GM06990 (cell line): Measurements from ENCODE around the gene CHI3L2.

ENCODE experiments used
- DNase-seq: peaks from one replicate; pipeline ENCODE4 v3.0.0-alpha.2; 2011; ENCODE audit not compliant: insufficient read length; ENCODE audit errors: extremely low read depth
- H3K27me3 ChIP-seq: replicated peaks from 2 replicates; pipeline ENCODE4 v1.6.0; 2011; ENCODE audit warnings: low read length; ENCODE audit not compliant: control insufficient read depth, insufficient read depth
- H3K36me3 ChIP-seq: 2 replicates; pipeline ENCODE4 v1.5.1; 2011; ENCODE audit warnings: low read length; ENCODE audit not compliant: control insufficient read depth, insufficient read depth
- H3K4me3 ChIP-seq: replicated peaks from 2 replicates; pipeline ENCODE4 v1.5.1; 2011; ENCODE audit warnings: low read depth, mild to moderate bottlenecking, control low read depth, low read length
- TF ChIP-seq, protein P1 (sequence below): IDR thresholded peaks from 2 replicates; pipeline ENCODE4 v1.5.1; 2011; ENCODE audit warnings: low read length, control low read depth, mild to moderate bottlenecking, inconsistent platforms; ENCODE audit not compliant: insufficient read depth, poor library complexity, severe bottlenecking

The CHI3L2 gene

GRCh38 chr1:111209622-111210021 lies 17.9 kb upstream of the CHI3L2 start:
- no peak for DNase-seq
- Histone ChIP-seq H3K4me3 (no peak overlapping the region), H3K36me3 (no peaks in the 10 kb centered on the region), H3K27me3 (no peaks in the 10 kb centered on the region)
- TF ChIP-seq, protein P1, sequence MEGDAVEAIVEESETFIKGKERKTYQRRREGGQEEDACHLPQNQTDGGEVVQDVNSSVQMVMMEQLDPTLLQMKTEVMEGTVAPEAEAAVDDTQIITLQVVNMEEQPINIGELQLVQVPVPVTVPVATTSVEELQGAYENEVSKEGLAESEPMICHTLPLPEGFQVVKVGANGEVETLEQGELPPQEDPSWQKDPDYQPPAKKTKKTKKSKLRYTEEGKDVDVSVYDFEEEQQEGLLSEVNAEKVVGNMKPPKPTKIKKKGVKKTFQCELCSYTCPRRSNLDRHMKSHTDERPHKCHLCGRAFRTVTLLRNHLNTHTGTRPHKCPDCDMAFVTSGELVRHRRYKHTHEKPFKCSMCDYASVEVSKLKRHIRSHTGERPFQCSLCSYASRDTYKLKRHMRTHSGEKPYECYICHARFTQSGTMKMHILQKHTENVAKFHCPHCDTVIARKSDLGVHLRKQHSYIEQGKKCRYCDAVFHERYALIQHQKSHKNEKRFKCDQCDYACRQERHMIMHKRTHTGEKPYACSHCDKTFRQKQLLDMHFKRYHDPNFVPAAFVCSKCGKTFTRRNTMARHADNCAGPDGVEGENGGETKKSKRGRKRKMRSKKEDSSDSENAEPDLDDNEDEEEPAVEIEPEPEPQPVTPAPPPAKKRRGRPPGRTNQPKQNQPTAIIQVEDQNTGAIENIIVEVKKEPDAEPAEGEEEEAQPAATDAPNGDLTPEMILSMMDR, result no peak

- H3K36me3 ChIP-seq, result no peaks in the 10 kb centered on the region
- no peak overlapping the region for H3K4me3 ChIP-seq
- DNase-seq, result no peak
- H3K27me3 ChIP-seq, result no peaks in the 10 kb centered on the region
- TF ChIP-seq, protein P1, result no peak
Measured at GRCh38 chr1:111211921-111212320, 15.6 kb upstream of the CHI3L2 start.

GRCh38 chr1:111212634-111213335 lies 14.7 kb upstream of the CHI3L2 start:
- TF ChIP-seq, protein P1, result no peak
- H3K27me3 ChIP-seq, result no peaks in the 10 kb centered on the region
- no peak for DNase-seq
- H3K4me3 ChIP-seq, result no peak overlapping the region
- H3K36me3 ChIP-seq, result no peaks in the 10 kb centered on the region

DNA sequence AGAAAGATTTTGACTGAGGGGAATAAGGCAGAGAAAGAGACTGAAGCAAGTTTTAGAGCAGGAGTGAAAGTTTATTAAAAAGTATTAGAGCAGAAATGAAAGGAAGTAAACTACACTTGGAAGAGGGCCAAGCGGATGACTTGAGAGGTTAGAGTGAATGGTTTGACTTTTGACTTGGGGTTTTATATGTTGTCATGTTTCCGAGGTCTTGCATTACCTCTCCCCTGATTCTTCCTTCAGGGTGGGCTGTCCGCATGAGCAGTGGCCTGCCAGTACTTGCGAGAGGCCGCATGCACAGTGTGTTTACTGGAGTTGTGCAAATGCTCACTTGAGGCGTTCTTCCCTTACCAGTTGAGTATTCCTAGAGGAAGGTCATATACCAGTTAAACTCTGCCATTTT lies 14.1 kb upstream of the CHI3L2 start:
- TF ChIP-seq, protein P1, result no peak

DNA sequence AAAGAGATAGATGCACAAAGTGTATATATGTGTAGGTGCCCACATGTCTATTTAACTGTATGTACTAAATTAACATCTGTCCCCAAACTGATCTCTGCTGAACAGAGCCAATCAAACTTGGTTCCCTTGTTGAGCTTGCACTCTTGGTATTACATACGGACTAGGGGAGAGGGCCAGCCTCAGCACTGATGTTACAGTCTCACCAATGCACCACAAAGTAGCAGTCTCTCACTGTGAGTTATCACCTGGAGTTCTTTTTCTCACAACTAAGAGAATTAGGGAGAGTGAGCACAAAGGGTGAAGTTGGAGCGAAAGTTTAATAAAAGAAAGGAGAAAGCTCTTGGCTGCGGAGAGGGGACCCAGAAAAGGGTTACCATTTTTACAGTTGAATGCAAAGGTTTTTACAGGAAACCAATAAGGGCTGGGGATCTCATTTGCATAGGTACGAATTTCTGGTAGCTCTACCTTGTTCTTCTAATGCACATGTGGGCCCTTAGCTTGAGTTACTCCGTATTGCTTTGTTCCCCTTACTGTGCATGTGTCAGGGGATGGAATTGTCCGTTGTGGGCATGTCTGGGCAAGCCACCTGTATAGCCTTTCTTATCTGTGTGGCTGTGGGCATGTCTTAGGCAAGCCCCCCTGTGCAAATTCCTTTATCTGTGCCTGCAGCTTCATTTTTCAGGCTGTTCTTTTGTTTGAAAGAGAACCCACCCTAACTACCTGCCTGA lies 13.3 kb upstream of the CHI3L2 start:
- Histone ChIP-seq H3K27me3 (no peaks in the 10 kb centered on the region), H3K4me3 (no peak overlapping the region), H3K36me3 (no peaks in the 10 kb centered on the region)
- TF ChIP-seq, protein P1, result no peak
- peak; percentile 68 for DNase-seq

More for the DNA sequence above, 14.1 kb upstream of the CHI3L2 start:
- Histone ChIP-seq H3K27me3 (no peaks in the 10 kb centered on the region), H3K4me3 (no peak overlapping the region), H3K36me3 (no peaks in the 10 kb centered on the region)
- no peak for DNase-seq
